Left colon (tissue), 2 donors: ENCODE results near the gene SLC9A7. TPM values are rescaled to one million over a fixed set of nuclear protein-coding genes. Genes with fewer than 3 reads are reported as not detected.
A peak's percentile ranks its signal among the peaks of the same experiment; 100 is the strongest.

Experiments
- ATAC-seq: fragments of 200-7000 bp; cut with Tn5 transposase; one replicate; pipeline ENCODE4 v1.9.1; 2020; ENCODE audit warnings: mild to moderate bottlenecking, moderate library complexity
- DNase-seq, 2 donors: peaks; one replicate each; pipeline ENCODE4 v3.0.0-alpha.2; 2020
- intact Hi-C, 2 donors: fragments of 100-400 bp; cut with DNase I in 1 of 2; cut with micrococcal nuclease in 1 of 2; formaldehyde crosslinking; loops; one replicate each; pipeline versions ENCODE4 v1.11.2 to v1.14.0; 2022; cut with DNase I, micrococcal nuclease
- total RNA-seq, 2 donors: library from RNA; stranded (reverse); fragmentation: NEBNext Ultra II Directional; extraction: Animal tissue kit (Norgen Biotek cat#: 25700); gene quantifications; one replicate each; pipeline ENCODE4 v1.2.1, GENCODE V29; 2021
- donor health status: DM: no; HTN: no; CAD: no.
- donor health status: DM: yes; HTN: yes; CAD: no.

SLC9A7 gene
- total RNA-seq, 2 donors from 2014 or later, result 0.95 to 1.9 TPM

- intact Hi-C loops, result no loop called here
- ATAC-seq (peak; percentile 36), DNase-seq (no peak)
Measured at GRCh38 chrX:46561824-46562657, 196.9 kb downstream of the SLC9A7 start.

- no peak for ATAC-seq
Measured at GRCh38 chrX:46559062-46559461, 199.9 kb downstream of the SLC9A7 start.

GRCh38 chrX:46554942-46555341, 204.0 kb downstream of the SLC9A7 start:
- DNase-seq (no peak), ATAC-seq (no peak)
- intact Hi-C loops, result no loop called here

More at GRCh38 chrX:46559062-46559461, 199.9 kb downstream of the SLC9A7 start:
- DNase-seq, result no peak
- intact Hi-C loops, result no loop called here

GRCh38 chrX:46553935-46554334, 205.0 kb downstream of the SLC9A7 start:
- DNase-seq (no peak), ATAC-seq (no peak)
- intact Hi-C loops, result no loop called here

GRCh38 chrX:46551494-46552128, 207.3 kb downstream of the SLC9A7 start:
- intact Hi-C loops, result no loop called here
- no peak for DNase-seq
- ATAC-seq, result no peak

GRCh38 chrX:46549914-46550313, 209.0 kb downstream of the SLC9A7 start:
- ATAC-seq (no peak), DNase-seq (no peak)
- intact Hi-C loops, result no loop called here

Other genes with a start within 250 kb of the SLC9A7 start
- 1 to 10 TPM; 3.6 to 4.2 TPM for gene ZNF674, start 213.7 kb downstream of the SLC9A7 start, total RNA-seq
- 1 to 10 TPM; 2.5 to 3.1 TPM for gene CHST7, start 185.4 kb downstream of the SLC9A7 start, total RNA-seq
- 10 to 100 TPM; 16.2 to 18.0 TPM for gene RP2, start 77.9 kb upstream of the SLC9A7 start, total RNA-seq
- gene JADE3, start 153.3 kb upstream of the SLC9A7 start, total RNA-seq, result 1 to 10 TPM; 7.0 to 7.4 TPM